Neural crest cell (in vitro differentiated cells): ENCODE measurements around the gene CGNL1. TPM values are rescaled to one million over a fixed set of nuclear protein-coding genes. Genes with fewer than 3 reads are reported as not detected.

Experiments
- DNase-seq: peaks from one replicate; pipeline ENCODE4 v3.0.0; 2021; ENCODE audit warnings: low read depth, mixed read lengths, low spot score
- H3K27ac Mint-ChIP-seq: one replicate; pipeline ENCODE4 v1.8.0; 2021; ENCODE audit warnings: mild to moderate bottlenecking, mixed read lengths; ENCODE audit not compliant: unreplicated experiment
- H3K27me3 Mint-ChIP-seq: 2 replicates; pipeline ENCODE4 v1.8.0; 2021; ENCODE audit warnings: low read depth, mild to moderate bottlenecking, mixed read lengths
- H3K36me3 Mint-ChIP-seq: 2 replicates; pipeline ENCODE4 v1.8.0; 2021; ENCODE audit warnings: low read depth, mild to moderate bottlenecking, mixed read lengths
- H3K4me1 Mint-ChIP-seq: 2 replicates; pipeline ENCODE4 v1.8.0; 2021; ENCODE audit warnings: mixed read lengths
- H3K4me3 Mint-ChIP-seq: one replicate; pipeline ENCODE4 v1.8.0; 2021; ENCODE audit warnings: mild to moderate bottlenecking, mixed read lengths
- H3K9me3 Mint-ChIP-seq: 2 replicates; pipeline ENCODE4 v1.8.0; 2021; ENCODE audit warnings: mixed read lengths
- CTCF ChIP-seq: fragments of 200-600 bp; sonication (generic); conservative IDR thresholded peaks from 2 replicates; pipeline ENCODE4 v1.5.0; 2021; ENCODE audit warnings: antibody characterized with exemption, mild to moderate bottlenecking
- total RNA-seq: library from RNA; stranded (reverse); gene quantifications from 2 replicates; pipeline ENCODE4 v1.2.1, GENCODE V29; 2021

Gene CGNL1
- total RNA-seq, 1 donor from 2014 or later: 1.2 TPM

GRCh38 chr15:57586661-57587424 lies 210.5 kb downstream of the CGNL1 start:
- peaks cover 3% of the 10 kb centered on the region for H3K36me3 Mint-ChIP-seq
- peaks cover 8% of the 10 kb centered on the region for H3K9me3 Mint-ChIP-seq
- H3K27me3 Mint-ChIP-seq: peaks cover 49% of the 10 kb centered on the region
- no peak for TF ChIP-seq CTCF
- H3K27ac Mint-ChIP-seq: no peak overlapping the region
- no peak for DNase-seq
- H3K4me1 Mint-ChIP-seq: no peaks in the 10 kb centered on the region
- no peak overlapping the region for H3K4me3 Mint-ChIP-seq

- H3K27ac Mint-ChIP-seq: peak overlapping the region; percentile 28
- H3K36me3 Mint-ChIP-seq: no peaks in the 10 kb centered on the region
- no peak for TF ChIP-seq CTCF
- H3K4me1 Mint-ChIP-seq: no peaks in the 10 kb centered on the region
- peaks cover 63% of the 10 kb centered on the region for H3K27me3 Mint-ChIP-seq
- DNase-seq: no peak
- no peak overlapping the region for H3K4me3 Mint-ChIP-seq
- H3K9me3 Mint-ChIP-seq: peaks cover 3% of the 10 kb centered on the region
These were observed 213.0 kb downstream of the CGNL1 start for GRCh38 chr15:57589281-57589680.

GRCh38 chr15:57589754-57590153 lies 213.4 kb downstream of the CGNL1 start:
- no peaks in the 10 kb centered on the region for H3K4me1 Mint-ChIP-seq

GRCh38 chr15:57591237-57591821 lies 215.0 kb downstream of the CGNL1 start:
- H3K4me3 Mint-ChIP-seq: peak overlapping the region; percentile 71
- no peaks in the 10 kb centered on the region for H3K4me1 Mint-ChIP-seq
- DNase-seq: no peak
- H3K27me3 Mint-ChIP-seq: peaks cover 65% of the 10 kb centered on the region
- no peak for TF ChIP-seq CTCF
- H3K36me3 Mint-ChIP-seq: no peaks in the 10 kb centered on the region
- H3K27ac Mint-ChIP-seq: no peak overlapping the region
- peaks cover 3% of the 10 kb centered on the region for H3K9me3 Mint-ChIP-seq

More at GRCh38 chr15:57589754-57590153, 213.4 kb downstream of the CGNL1 start:
- no peak overlapping the region for H3K27ac Mint-ChIP-seq
- no peak for TF ChIP-seq CTCF
- H3K36me3 Mint-ChIP-seq: no peaks in the 10 kb centered on the region
- peak overlapping the region; percentile 32 for H3K4me3 Mint-ChIP-seq
- peaks cover 64% of the 10 kb centered on the region for H3K27me3 Mint-ChIP-seq
- no peak for DNase-seq
- H3K9me3 Mint-ChIP-seq: peaks cover 3% of the 10 kb centered on the region

- H3K27me3 Mint-ChIP-seq: peaks cover 65% of the 10 kb centered on the region
- no peak for TF ChIP-seq CTCF
- H3K4me1 Mint-ChIP-seq: no peaks in the 10 kb centered on the region
- H3K36me3 Mint-ChIP-seq: no peaks in the 10 kb centered on the region
- H3K27ac Mint-ChIP-seq: no peak within 1 kb of the TSS
- peaks cover 3% of the 10 kb centered on the region for H3K9me3 Mint-ChIP-seq
- DNase-seq: peak; percentile 6
- H3K4me3 Mint-ChIP-seq: peak within 1 kb of the TSS; percentile 71
These were observed 215.6 kb downstream of the CGNL1 start, which contains the start of gene MYZAP for GRCh38 chr15:57591822-57592367. TSS of gene MYZAP (plus strand) at chr15:57591904. CDS start at chr15:57592035, 131 bp downstream.
